HEK293 (cell line): ENCODE measurements around the gene PLCB1.

Experiments
- CTCF ChIA-PET: fragments of 350-600 bp; formaldehyde crosslinking; extraction: SDS; loops from one replicate; lab custom pipeline; 2021; ENCODE audit warnings: antibody characterized with exemption; lab: Yijun Ruan, JAX
- POLR2A ChIA-PET: fragments of 300-600 bp; formaldehyde crosslinking; extraction: SDS; loops from one replicate; lab custom pipeline; 2020; ENCODE audit warnings: antibody characterized with exemption, inconsistent platforms; lab: Yijun Ruan, JAX
- H3K27ac ChIP-seq: fragments of 200-500 bp; sonication (Bioruptor generic); 2 replicates; pipeline ENCODE4 v1.5.1; 2014; ENCODE audit warnings: low read depth, low read length, control low read depth, inconsistent platforms; ENCODE audit errors: extremely low read depth
- H3K36me3 ChIP-seq, 2 experiments: fragments of 200-500 bp in 1 of 2; sonication (Bioruptor generic) in 1 of 2; 1 replicate in 1 of 2; 2 replicates in 1 of 2; pipeline ENCODE4 v1.5.1; 2014 to 2017; ENCODE audit warnings: inconsistent platforms in 2 of 2, low read length in 2 of 2; ENCODE audit not compliant: control insufficient read depth in 2 of 2, insufficient read depth in 1 of 2
- H3K4me1 ChIP-seq: fragments of 200-500 bp; sonication (Bioruptor generic); 2 replicates; pipeline ENCODE4 v1.5.1; 2014; ENCODE audit warnings: mild to moderate bottlenecking, low read length, inconsistent platforms; ENCODE audit not compliant: control insufficient read depth, insufficient read depth
- H3K4me3 ChIP-seq: 2 replicates; pipeline ENCODE4 v1.5.1; 2011; ENCODE audit warnings: low read depth, mild to moderate bottlenecking, control low read depth, low read length, moderate library complexity
- H3K9me3 ChIP-seq: fragments of 200-500 bp; sonication (Bioruptor generic); 2 replicates; pipeline ENCODE4 v1.5.1; 2014; ENCODE audit warnings: low read depth, low read length, inconsistent platforms; ENCODE audit not compliant: control insufficient read depth, insufficient read depth
- ATF2 ChIP-seq: fragments of 450-650 bp; formaldehyde crosslinking; IDR thresholded peaks from 2 replicates; pipeline ENCODE4 v1.5.1; 2016; ENCODE audit warnings: missing biosample characterization, missing genetic modification characterization, low read depth
- BCL11A ChIP-seq: fragments of 450-650 bp; formaldehyde crosslinking; IDR thresholded peaks from 2 replicates; pipeline ENCODE4 v1.5.1; 2016; ENCODE audit warnings: low read depth, missing biosample characterization, missing genetic modification characterization
- GLIS2 ChIP-seq: fragments of 450-650 bp; formaldehyde crosslinking; IDR thresholded peaks from 2 replicates; pipeline ENCODE4 v1.5.1; 2016; ENCODE audit warnings: missing biosample characterization, missing genetic modification characterization
- KLF10 ChIP-seq: fragments of 450-650 bp; IDR thresholded peaks from 2 replicates; pipeline ENCODE4 v1.5.1; 2018; ENCODE audit warnings: missing biosample characterization, mild to moderate bottlenecking, missing genetic modification characterization
- MYNN ChIP-seq: fragments of 450-650 bp; formaldehyde crosslinking; IDR thresholded peaks from 2 replicates; pipeline ENCODE4 v1.5.1; 2016; ENCODE audit warnings: missing biosample characterization, missing genetic modification characterization, borderline replicate concordance
- MZF1 ChIP-seq: fragments of 450-650 bp; formaldehyde crosslinking; IDR thresholded peaks from 2 replicates; pipeline ENCODE4 v1.5.1; 2017; ENCODE audit warnings: missing biosample characterization, missing genetic modification characterization, borderline replicate concordance
- OSR2 ChIP-seq: fragments of 450-650 bp; formaldehyde crosslinking; IDR thresholded peaks from 2 replicates; pipeline ENCODE4 v1.5.1; 2016; ENCODE audit warnings: missing biosample characterization, missing genetic modification characterization
- PRDM6 ChIP-seq: fragments of 450-650 bp; formaldehyde crosslinking; IDR thresholded peaks from 2 replicates; pipeline ENCODE4 v1.5.1; 2017; ENCODE audit warnings: missing biosample characterization, missing genetic modification characterization
- ZNF175 ChIP-seq: fragments of 450-650 bp; formaldehyde crosslinking; IDR thresholded peaks from 2 replicates; pipeline ENCODE4 v1.5.1; 2016; ENCODE audit warnings: missing biosample characterization, missing genetic modification characterization
- ZNF223 ChIP-seq: fragments of 450-650 bp; formaldehyde crosslinking; IDR thresholded peaks from 2 replicates; pipeline ENCODE4 v1.5.1; 2016; ENCODE audit warnings: missing biosample characterization, missing genetic modification characterization
- ZNF341 ChIP-seq: fragments of 450-650 bp; formaldehyde crosslinking; IDR thresholded peaks from 2 replicates; pipeline ENCODE4; 2016; ENCODE audit warnings: low read depth, missing biosample characterization, missing genetic modification characterization
- ZNF433 ChIP-seq: fragments of 450-650 bp; formaldehyde crosslinking; IDR thresholded peaks from 2 replicates; pipeline ENCODE4 v1.5.1; 2016; ENCODE audit warnings: missing biosample characterization, missing genetic modification characterization, low read depth
- ZNF530 ChIP-seq: fragments of 450-650 bp; formaldehyde crosslinking; IDR thresholded peaks from 2 replicates; pipeline ENCODE4 v1.5.1; 2016; ENCODE audit warnings: low read depth, missing biosample characterization, missing genetic modification characterization
- ZNF555 ChIP-seq: fragments of 450-650 bp; formaldehyde crosslinking; conservative IDR thresholded peaks from 2 replicates; pipeline ENCODE4 v1.5.1; 2017; ENCODE audit warnings: missing biosample characterization, mild to moderate bottlenecking, missing genetic modification characterization, inconsistent platforms
- ZNF600 ChIP-seq: fragments of 450-650 bp; formaldehyde crosslinking; IDR thresholded peaks from 2 replicates; pipeline ENCODE4 v1.5.1; 2016; ENCODE audit warnings: missing biosample characterization, missing genetic modification characterization
- ZNF621 ChIP-seq: fragments of 450-650 bp; formaldehyde crosslinking; IDR thresholded peaks from 2 replicates; pipeline ENCODE4 v1.5.1; 2017; ENCODE audit warnings: missing biosample characterization, missing genetic modification characterization
- ZNF707 ChIP-seq: fragments of 450-650 bp; formaldehyde crosslinking; IDR thresholded peaks from 2 replicates; pipeline ENCODE4 v1.5.1; 2016; ENCODE audit warnings: missing biosample characterization, missing genetic modification characterization
- ZSCAN30 ChIP-seq: fragments of 450-650 bp; IDR thresholded peaks from 2 replicates; pipeline ENCODE4 v1.5.1; 2018; ENCODE audit warnings: missing biosample characterization, mild to moderate bottlenecking, missing genetic modification characterization, moderate library complexity
- TF ChIP-seq, protein P1 (sequence below): fragments of 450-650 bp; formaldehyde crosslinking; IDR thresholded peaks from 2 replicates; pipeline ENCODE4 v1.5.1; 2016; ENCODE audit warnings: missing biosample characterization, missing genetic modification characterization, low read depth
- TF ChIP-seq, protein P2 (sequence below): fragments of 450-650 bp; formaldehyde crosslinking; IDR thresholded peaks from 2 replicates; pipeline ENCODE4 v1.5.1; 2016; ENCODE audit warnings: missing biosample characterization, missing genetic modification characterization

PLCB1 gene

GRCh38 chr20:8399947-8400346 is 267.9 kb downstream of the PLCB1 start:
- POLR2A ChIA-PET, result no interaction called here
- TF ChIP-seq ZNF341 (tag by site-specific recombination), result no peak
- TF ChIP-seq ZNF707 (tag by site-specific recombination), result no peak
- no peak for TF ChIP-seq BCL11A (tag by site-specific recombination)
- no peak for TF ChIP-seq ZSCAN30 (tag by site-specific recombination)
- TF ChIP-seq ZNF175 (tag by site-specific recombination), result no peak
- TF ChIP-seq ZNF433 (tag by site-specific recombination), result no peak
- no peak for TF ChIP-seq GLIS2 (tag by site-specific recombination)
- TF ChIP-seq PRDM6 (tag by site-specific recombination), result peak; percentile 21
- no peaks in the 10 kb centered on the region for H3K9me3 ChIP-seq
- CTCF ChIA-PET, result interaction anchor here (0.7 to 2.3 kb wide), 2 partner anchors 10 to 197 kb away, joined by 5 to 7 read pairs; no protein-coding TSS in a partner anchor
- H3K27ac ChIP-seq, result no peak overlapping the region
- H3K4me1 ChIP-seq, result no peaks in the 10 kb centered on the region; the same call in 1 of the 2 replicates
- H3K36me3 ChIP-seq, result no peaks in the 10 kb centered on the region
- H3K4me3 ChIP-seq, result no peak overlapping the region

DNA sequence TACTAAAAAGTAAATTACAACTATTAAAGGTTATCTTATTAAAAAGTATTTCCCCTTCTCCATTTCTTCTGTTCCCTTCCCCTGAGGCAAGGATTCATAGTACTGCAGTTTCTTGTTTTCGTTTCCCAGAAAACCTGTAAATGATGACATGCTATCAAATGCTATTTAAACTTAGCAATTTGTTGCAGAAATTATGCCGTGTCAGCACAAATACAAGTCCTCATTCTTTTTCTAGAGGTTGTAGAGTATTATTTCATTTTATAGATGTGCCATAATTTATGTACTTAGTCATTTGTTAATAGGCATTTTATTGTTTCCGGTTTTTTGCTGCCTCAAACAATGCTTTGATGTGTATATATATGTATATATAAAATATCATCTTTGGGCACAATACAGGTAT is 268.4 kb downstream of the PLCB1 start:
- TF ChIP-seq KLF10, result no peak
- TF ChIP-seq, protein P1, sequence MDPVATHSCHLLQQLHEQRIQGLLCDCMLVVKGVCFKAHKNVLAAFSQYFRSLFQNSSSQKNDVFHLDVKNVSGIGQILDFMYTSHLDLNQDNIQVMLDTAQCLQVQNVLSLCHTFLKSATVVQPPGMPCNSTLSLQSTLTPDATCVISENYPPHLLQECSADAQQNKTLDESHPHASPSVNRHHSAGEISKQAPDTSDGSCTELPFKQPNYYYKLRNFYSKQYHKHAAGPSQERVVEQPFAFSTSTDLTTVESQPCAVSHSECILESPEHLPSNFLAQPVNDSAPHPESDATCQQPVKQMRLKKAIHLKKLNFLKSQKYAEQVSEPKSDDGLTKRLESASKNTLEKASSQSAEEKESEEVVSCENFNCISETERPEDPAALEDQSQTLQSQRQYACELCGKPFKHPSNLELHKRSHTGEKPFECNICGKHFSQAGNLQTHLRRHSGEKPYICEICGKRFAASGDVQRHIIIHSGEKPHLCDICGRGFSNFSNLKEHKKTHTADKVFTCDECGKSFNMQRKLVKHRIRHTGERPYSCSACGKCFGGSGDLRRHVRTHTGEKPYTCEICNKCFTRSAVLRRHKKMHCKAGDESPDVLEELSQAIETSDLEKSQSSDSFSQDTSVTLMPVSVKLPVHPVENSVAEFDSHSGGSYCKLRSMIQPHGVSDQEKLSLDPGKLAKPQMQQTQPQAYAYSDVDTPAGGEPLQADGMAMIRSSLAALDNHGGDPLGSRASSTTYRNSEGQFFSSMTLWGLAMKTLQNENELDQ, result no peak
- TF ChIP-seq ZNF621 (tag by site-specific recombination), result no peak
- TF ChIP-seq ZNF600 (tag by site-specific recombination), result no peak
- peak; percentile 23; the same call in 1 of the 2 replicates for TF ChIP-seq PRDM6 (tag by site-specific recombination)
- TF ChIP-seq ATF2 (tag by site-specific recombination), result no peak
- TF ChIP-seq, all 188 proteins: peak for 1
- POLR2A ChIA-PET, result no interaction called here
- CTCF ChIA-PET, result interaction anchor here (1.0 to 1.9 kb wide), 4 partner anchors 10 to 321 kb away, joined by 3 to 10 read pairs (median 5); no protein-coding TSS in a partner anchor
- Histone ChIP-seq H3K27ac (no peak overlapping the region), H3K9me3 (no peaks in the 10 kb centered on the region), H3K4me1 (no peaks in the 10 kb centered on the region; the same call in 1 of the 2 replicates), H3K4me3 (no peak overlapping the region), H3K36me3 (no peaks in the 10 kb centered on the region)

DNA sequence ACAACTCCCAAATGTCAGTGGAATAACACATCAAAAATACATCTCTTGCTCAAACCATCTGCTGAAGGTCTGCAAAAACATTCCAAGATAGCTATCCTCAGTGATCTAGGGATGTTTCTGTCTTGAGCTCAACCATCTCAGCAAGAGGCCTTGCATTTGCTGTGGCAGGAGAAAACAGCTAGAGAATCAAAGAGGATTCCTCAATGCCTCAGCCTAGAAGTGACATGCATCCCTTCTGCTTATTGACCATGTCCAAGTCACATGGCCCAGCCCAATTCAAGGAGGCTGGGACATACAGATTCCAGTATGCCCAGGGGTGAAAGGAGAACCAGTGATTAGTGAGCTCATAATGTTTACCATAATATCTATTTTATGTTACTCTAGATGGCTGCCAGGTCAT is 269.5 kb downstream of the PLCB1 start:
- H3K9me3 ChIP-seq, result no peaks in the 10 kb centered on the region
- no peaks in the 10 kb centered on the region; the same call in 1 of the 2 replicates for H3K4me1 ChIP-seq
- no peak overlapping the region for H3K4me3 ChIP-seq
- H3K27ac ChIP-seq, result no peak overlapping the region
- CTCF ChIA-PET, result interaction anchor here (0.6 to 1.9 kb wide), 6 partner anchors 11 to 1281 kb away, joined by 3 to 10 read pairs (median 3); no protein-coding TSS in a partner anchor
- H3K36me3 ChIP-seq, result no peaks in the 10 kb centered on the region
- POLR2A ChIA-PET, result no interaction called here
- TF ChIP-seq, protein P2, sequence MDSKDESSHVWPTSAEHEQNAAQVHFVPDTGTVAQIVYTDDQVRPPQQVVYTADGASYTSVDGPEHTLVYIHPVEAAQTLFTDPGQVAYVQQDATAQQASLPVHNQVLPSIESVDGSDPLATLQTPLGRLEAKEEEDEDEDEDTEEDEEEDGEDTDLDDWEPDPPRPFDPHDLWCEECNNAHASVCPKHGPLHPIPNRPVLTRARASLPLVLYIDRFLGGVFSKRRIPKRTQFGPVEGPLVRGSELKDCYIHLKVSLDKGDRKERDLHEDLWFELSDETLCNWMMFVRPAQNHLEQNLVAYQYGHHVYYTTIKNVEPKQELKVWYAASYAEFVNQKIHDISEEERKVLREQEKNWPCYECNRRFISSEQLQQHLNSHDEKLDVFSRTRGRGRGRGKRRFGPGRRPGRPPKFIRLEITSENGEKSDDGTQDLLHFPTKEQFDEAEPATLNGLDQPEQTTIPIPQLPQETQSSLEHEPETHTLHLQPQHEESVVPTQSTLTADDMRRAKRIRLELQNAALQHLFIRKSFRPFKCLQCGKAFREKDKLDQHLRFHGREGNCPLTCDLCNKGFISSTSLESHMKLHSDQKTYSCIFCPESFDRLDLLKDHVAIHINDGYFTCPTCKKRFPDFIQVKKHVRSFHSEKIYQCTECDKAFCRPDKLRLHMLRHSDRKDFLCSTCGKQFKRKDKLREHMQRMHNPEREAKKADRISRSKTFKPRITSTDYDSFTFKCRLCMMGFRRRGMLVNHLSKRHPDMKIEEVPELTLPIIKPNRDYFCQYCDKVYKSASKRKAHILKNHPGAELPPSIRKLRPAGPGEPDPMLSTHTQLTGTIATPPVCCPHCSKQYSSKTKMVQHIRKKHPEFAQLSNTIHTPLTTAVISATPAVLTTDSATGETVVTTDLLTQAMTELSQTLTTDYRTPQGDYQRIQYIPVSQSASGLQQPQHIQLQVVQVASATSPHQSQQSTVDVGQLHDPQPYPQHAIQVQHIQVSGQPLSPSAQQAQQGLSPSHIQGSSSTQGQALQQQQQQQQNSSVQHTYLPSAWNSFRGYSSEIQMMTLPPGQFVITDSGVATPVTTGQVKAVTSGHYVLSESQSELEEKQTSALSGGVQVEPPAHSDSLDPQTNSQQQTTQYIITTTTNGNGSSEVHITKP (tag by site-specific recombination), result 0 out of 2 replicates have a peak, but pooled peaks have one; percentile 11
- no peak for TF ChIP-seq ZNF555
- no peak for TF ChIP-seq MYNN (tag by site-specific recombination)
- TF ChIP-seq OSR2 (tag by site-specific recombination), result no peak
- no peak for TF ChIP-seq ZNF223
- no peak for TF ChIP-seq MZF1 (tag by site-specific recombination)
- TF ChIP-seq ZNF530, result no peak
